A549 (cell line): ENCODE measurements around the gene PREX1. TPM values are rescaled to one million over a fixed set of nuclear protein-coding genes. Genes with fewer than 3 reads are reported as not detected.

Source experiments
- ATAC-seq, 2 experiments: fragments of 200-7000 bp in 1 of 2; fragments of >200 bp in 1 of 2; cut with Nextera tagmentation in 1 of 2; cut with Tn5 transposase in 1 of 2; 3 replicates each; pipeline versions ENCODE4 v1.8.0 to v1.9.1; 2018 to 2020; ENCODE audit warnings: mild to moderate bottlenecking in 1 of 2, moderate library complexity in 1 of 2
- CTCF ChIA-PET: fragments of 300-600 bp; sonication (Branson Sonifier 250); formaldehyde crosslinking; extraction: SDS; loops from one replicate; lab custom pipeline; 2021; ENCODE audit warnings: antibody characterized with exemption, inconsistent platforms; lab: Yijun Ruan, JAX
- POLR2A ChIA-PET: fragments of 350-600 bp; formaldehyde crosslinking; extraction: SDS; loops from one replicate; lab custom pipeline; 2021; ENCODE audit warnings: antibody characterized with exemption, inconsistent platforms; lab: Yijun Ruan, JAX
- DNase-seq, 2 experiments: peaks; one replicate each; pipeline versions ENCODE4 v3.0.0 to v3.0.0-alpha.2; 2011 to 2016; ENCODE audit warnings: low read depth in 1 of 2, low spot score in 1 of 2
- FAIRE-seq: peaks from 2 replicates; lab custom pipeline; 2011; peaks lifted over from hg19 to GRCh38; lab: Jason Lieb, UNC
- H3K27ac ChIP-seq, 2 experiments: fragments of >200 bp; sonication (Bioruptor Twin); formaldehyde crosslinking; 3 replicates each; pipeline ENCODE4 v1.5.1; 2016 to 2017
- H3K4me1 ChIP-seq: fragments of >200 bp; sonication (Bioruptor Twin); formaldehyde crosslinking; 3 replicates; pipeline ENCODE4 v1.6.1; 2016
- H3K4me2 ChIP-seq: fragments of >200 bp; sonication (Bioruptor Twin); formaldehyde crosslinking; 3 replicates; pipeline ENCODE4 v1.6.1; 2016
- H3K4me3 ChIP-seq: fragments of >200 bp; sonication (Bioruptor Twin); formaldehyde crosslinking; 3 replicates; pipeline ENCODE4 v1.5.1; 2016
- H3K9me3 ChIP-seq: fragments of >200 bp; sonication (Bioruptor Twin); formaldehyde crosslinking; 3 replicates; pipeline ENCODE4 v1.6.1; 2016
- CBX2 ChIP-seq: fragments of 200-600 bp; sonication (generic); IDR thresholded peaks from 2 replicates; pipeline ENCODE4 v1.6.1; 2016; ENCODE audit warnings: low read depth, mild to moderate bottlenecking, borderline replicate concordance
- CBX8 ChIP-seq: fragments of 200-600 bp; sonication (generic); IDR thresholded peaks from 2 replicates; pipeline ENCODE4 v1.6.1; 2016
- CEBPB ChIP-seq, 2 experiments: fragments of >200 bp in 1 of 2; sonication (Bioruptor Twin) in 1 of 2; formaldehyde crosslinking in 1 of 2; IDR thresholded peaks; 2 replicates each; pipeline ENCODE4 v1.6.1; 2012 to 2016
- CHD2 ChIP-seq: fragments of 150-350 bp; IDR thresholded peaks from 2 replicates; pipeline ENCODE4 v1.6.1; 2014; ENCODE audit warnings: low read length; ENCODE audit not compliant: partially characterized antibody
- EHF ChIP-seq: fragments of 250-450 bp; sonication (Bioruptor Pico); IDR thresholded peaks from 2 replicates; pipeline ENCODE4 v1.5.0; 2020; ENCODE audit warnings: mild to moderate bottlenecking
- EHMT2 ChIP-seq: fragments of 200-600 bp; sonication (generic); IDR thresholded peaks from 2 replicates; pipeline ENCODE4 v1.6.1; 2016; ENCODE audit warnings: antibody characterized with exemption, low read depth, mild to moderate bottlenecking, moderate library complexity
- HDAC2 ChIP-seq: fragments of 200-600 bp; sonication (generic); IDR thresholded peaks from 2 replicates; pipeline ENCODE4 v1.6.1; 2016
- HOXA7 ChIP-seq: fragments of 250-450 bp; sonication (Bioruptor Pico); IDR thresholded peaks from 2 replicates; pipeline ENCODE4 v1.5.0; 2020; ENCODE audit warnings: mild to moderate bottlenecking, moderate library complexity
- HOXB5 ChIP-seq: fragments of 250-450 bp; sonication (Bioruptor Pico); IDR thresholded peaks from 2 replicates; pipeline ENCODE4 v1.5.0; 2020; ENCODE audit warnings: mild to moderate bottlenecking, moderate library complexity
- JUN ChIP-seq, 2 experiments: fragments of >200 bp; sonication (Bioruptor Twin); formaldehyde crosslinking; IDR thresholded peaks; 2 replicates in 1 of 2; 3 replicates in 1 of 2; pipeline ENCODE4 v1.6.1; 2016 to 2017
- KDM1A ChIP-seq: fragments of 200-600 bp; sonication (generic); IDR thresholded peaks from 2 replicates; pipeline ENCODE4 v1.6.1; 2016; ENCODE audit warnings: low read depth, mild to moderate bottlenecking
- MYC ChIP-seq: IDR thresholded peaks from 2 replicates; pipeline ENCODE4 v1.6.1; 2012; ENCODE audit warnings: mild to moderate bottlenecking, inconsistent platforms, low read length, improper control_type of control experiment, borderline replicate concordance
- NFE2L2 ChIP-seq: fragments of 150-350 bp; conservative IDR thresholded peaks from 2 replicates; pipeline ENCODE4 v1.6.1; 2014; ENCODE audit warnings: low read length
- PHF8 ChIP-seq: fragments of 200-600 bp; sonication (generic); IDR thresholded peaks from 2 replicates; pipeline ENCODE4 v1.6.1; 2016; ENCODE audit warnings: low read depth, mild to moderate bottlenecking, antibody characterized with exemption, moderate library complexity, borderline replicate concordance
- RARB ChIP-seq: fragments of 250-450 bp; sonication (Bioruptor Pico); IDR thresholded peaks from 2 replicates; pipeline ENCODE4 v1.8.0; 2021; ENCODE audit warnings: mild to moderate bottlenecking, moderate library complexity
- TP53 ChIP-seq: fragments of 250-450 bp; sonication (Bioruptor Pico); IDR thresholded peaks from 2 replicates; pipeline ENCODE4 v1.5.0; 2021; ENCODE audit warnings: mild to moderate bottlenecking, moderate library complexity
- ZC3H11A ChIP-seq: fragments of 450-650 bp; IDR thresholded peaks from 2 replicates; pipeline ENCODE4 v1.6.1; 2014; ENCODE audit warnings: antibody characterized with exemption, mild to moderate bottlenecking
- ZNF302 ChIP-seq: fragments of 250-450 bp; sonication (Bioruptor Pico); IDR thresholded peaks from 2 replicates; pipeline ENCODE4 v1.9.0; 2021; ENCODE audit warnings: inconsistent platforms, mild to moderate bottlenecking, moderate library complexity
- WGBS: methylation state at CpG from one replicate; pipeline ENCODE4 v1.1.6; 2017; ENCODE audit errors: missing lambda C conversion rate; 5-methylcytosine and 5-hydroxymethylcytosine counted together
- polyA plus RNA-seq, 4 experiments: library from polyadenylated mRNA; depleted of rRNA in 3 of 4; stranded (reverse); fragments of >200 nt; fragmentation: RNase III in 1 of 4; extraction: RNeasy Plus Mini Kit Qiagen cat#74134 plus additional on column Dnase treatment in 1 of 4; gene quantifications; 2 replicates in 3 of 4; 3 replicates in 1 of 4; pipeline ENCODE4 v1.2.3, GENCODE V29; 2011 to 2017
- TF ChIP-seq, protein P1 (sequence below): fragments of 150-350 bp; IDR thresholded peaks from 2 replicates; pipeline ENCODE4 v1.6.1; 2014; ENCODE audit warnings: low read depth, mild to moderate bottlenecking, low read length
- TF ChIP-seq, protein P2 (sequence below): IDR thresholded peaks from 2 replicates; pipeline ENCODE4 v1.6.1; 2012; ENCODE audit warnings: low read depth, borderline replicate concordance
- TF ChIP-seq, protein P3 (sequence below): fragments of 450-650 bp; IDR thresholded peaks from 2 replicates; pipeline ENCODE4 v1.6.1; 2014; ENCODE audit warnings: antibody characterized with exemption
- TF ChIP-seq, protein P4 (sequence below): fragments of 250-450 bp; sonication (Bioruptor Pico); IDR thresholded peaks from 2 replicates; pipeline ENCODE4 v1.5.0; 2021; ENCODE audit warnings: mild to moderate bottlenecking, moderate library complexity, borderline replicate concordance
- TF ChIP-seq, protein P5 (sequence below): fragments of 200-600 bp; sonication (generic); IDR thresholded peaks from 2 replicates; pipeline ENCODE4 v1.6.1; 2016; ENCODE audit warnings: antibody characterized with exemption, mild to moderate bottlenecking, moderate library complexity

PREX1 gene
- polyA plus RNA-seq, 2 of the 4 experiments (the other 2 are of a cell fraction): 3.6 to 4.2 TPM

DNA sequence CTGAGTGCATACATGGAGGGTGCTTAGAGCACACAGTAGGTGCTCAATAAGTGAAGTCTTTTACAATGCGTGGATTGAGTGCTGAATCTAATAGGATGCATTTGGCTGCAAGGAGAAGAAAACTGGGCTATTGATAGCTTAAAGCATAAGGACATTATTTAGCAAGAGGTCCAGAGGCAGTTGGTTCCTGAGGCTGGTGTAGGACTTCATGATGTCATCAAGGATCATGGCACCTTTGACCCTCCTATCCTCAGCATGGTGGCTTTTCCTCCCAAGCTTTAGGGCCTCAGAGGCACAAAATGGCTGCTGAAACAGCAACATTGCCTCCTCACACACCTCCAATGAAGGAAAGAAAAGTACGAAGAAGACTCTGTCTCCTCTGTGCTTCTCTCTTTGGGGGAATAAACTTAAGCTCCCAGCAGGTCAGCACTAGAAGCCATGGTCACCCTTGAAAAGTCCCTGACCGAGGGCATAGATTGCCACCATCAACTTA is 3.1 kb upstream of the PREX1 start:
- H3K4me2 ChIP-seq: peak overlapping the region; percentile 57
- CTCF ChIA-PET: interaction anchor here (1.0 to 3.8 kb wide), 4 partner anchors 10 to 173 kb away, joined by 3 to 31 read pairs (median 6); no protein-coding TSS in a partner anchor

DNA sequence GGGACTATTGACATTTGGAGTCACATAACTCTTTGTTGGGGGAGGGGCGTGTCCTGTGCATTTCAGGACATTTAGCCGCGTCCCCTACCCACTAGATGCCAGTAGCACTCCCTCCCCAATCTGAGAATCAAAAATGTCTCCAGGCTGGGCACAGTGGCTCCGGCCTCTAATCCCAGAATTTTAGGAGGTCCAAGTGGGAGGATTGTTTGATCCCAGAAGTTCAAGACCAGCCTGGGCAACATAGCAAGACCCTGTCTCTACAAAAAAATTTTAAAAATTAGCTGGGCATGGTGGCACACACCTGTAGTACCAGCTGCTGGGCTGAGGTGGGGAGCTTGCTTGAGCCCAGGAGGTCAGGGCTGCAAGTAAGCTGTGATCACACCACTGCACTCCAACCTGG is 2.1 kb upstream of the PREX1 start:
- FAIRE-seq: no peak
- H3K4me1 ChIP-seq: peaks cover 47% of the 10 kb centered on the region
- H3K9me3 ChIP-seq: no peaks in the 10 kb centered on the region
- TF ChIP-seq HDAC2 (no peak), KDM1A (peak; percentile 38; the same call in 1 of the 2 replicates), EHMT2 (no peak)
- TF ChIP-seq, protein P1, sequence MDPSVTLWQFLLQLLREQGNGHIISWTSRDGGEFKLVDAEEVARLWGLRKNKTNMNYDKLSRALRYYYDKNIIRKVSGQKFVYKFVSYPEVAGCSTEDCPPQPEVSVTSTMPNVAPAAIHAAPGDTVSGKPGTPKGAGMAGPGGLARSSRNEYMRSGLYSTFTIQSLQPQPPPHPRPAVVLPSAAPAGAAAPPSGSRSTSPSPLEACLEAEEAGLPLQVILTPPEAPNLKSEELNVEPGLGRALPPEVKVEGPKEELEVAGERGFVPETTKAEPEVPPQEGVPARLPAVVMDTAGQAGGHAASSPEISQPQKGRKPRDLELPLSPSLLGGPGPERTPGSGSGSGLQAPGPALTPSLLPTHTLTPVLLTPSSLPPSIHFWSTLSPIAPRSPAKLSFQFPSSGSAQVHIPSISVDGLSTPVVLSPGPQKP: no peak
- ATAC-seq: no peak
- 93% methylated on average over 4 of the region's 4 CpGs for WGBS
- no peak overlapping the region for H3K4me2 ChIP-seq
- ChIA-PET CTCF (interaction anchor here (1.1 to 3.8 kb wide), 3 partner anchors 11 to 173 kb away, joined by 3 to 31 read pairs (median 8); no protein-coding TSS in a partner anchor), POLR2A (no interaction called here)
- 0 out of 6 replicates have a peak overlapping the region, but pooled peaks of 1 of the 2 experiments have one; percentile 4 for H3K27ac ChIP-seq
- DNase-seq: no peak
- no peak overlapping the region for H3K4me3 ChIP-seq

More for the DNA sequence above, 3.1 kb upstream of the PREX1 start:
- no peak for ATAC-seq
- Histone ChIP-seq H3K4me3 (no peak overlapping the region), H3K4me1 (peaks cover 47% of the 10 kb centered on the region), H3K27ac (peak overlapping the region; percentile 71 to 76), H3K9me3 (no peaks in the 10 kb centered on the region)
- 94% methylated on average over 3 of the region's 3 CpGs for WGBS
- POLR2A ChIA-PET: interaction anchor here (1.1 kb wide), 1 partner anchor 66 kb away, joined by 4 read pairs; no protein-coding TSS in a partner anchor
- no peak for DNase-seq
- no peak for FAIRE-seq
- TF ChIP-seq CBX2 (no peak), CEBPB (IDR thresholded peaks at IDR 0.05) (no peak), RARB (CRISPR knock-in tag) (no peak), MYC (no peak), CBX8 (no peak), HOXB5 (CRISPR knock-in tag) (no peak), EHF (CRISPR knock-in tag) (no peak), HOXA7 (CRISPR knock-in tag) (no peak), ZNF302 (CRISPR knock-in tag) (no peak), PHF8 (no peak), TP53 (CRISPR knock-in tag) (no peak), ZC3H11A (no peak), CHD2 (no peak), JUN (IDR thresholded peaks at IDR 0.05) (no peak), NFE2L2 (no peak)
- TF ChIP-seq, protein P2, sequence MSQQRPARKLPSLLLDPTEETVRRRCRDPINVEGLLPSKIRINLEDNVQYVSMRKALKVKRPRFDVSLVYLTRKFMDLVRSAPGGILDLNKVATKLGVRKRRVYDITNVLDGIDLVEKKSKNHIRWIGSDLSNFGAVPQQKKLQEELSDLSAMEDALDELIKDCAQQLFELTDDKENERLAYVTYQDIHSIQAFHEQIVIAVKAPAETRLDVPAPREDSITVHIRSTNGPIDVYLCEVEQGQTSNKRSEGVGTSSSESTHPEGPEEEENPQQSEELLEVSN: no peak
- TF ChIP-seq, protein P3, sequence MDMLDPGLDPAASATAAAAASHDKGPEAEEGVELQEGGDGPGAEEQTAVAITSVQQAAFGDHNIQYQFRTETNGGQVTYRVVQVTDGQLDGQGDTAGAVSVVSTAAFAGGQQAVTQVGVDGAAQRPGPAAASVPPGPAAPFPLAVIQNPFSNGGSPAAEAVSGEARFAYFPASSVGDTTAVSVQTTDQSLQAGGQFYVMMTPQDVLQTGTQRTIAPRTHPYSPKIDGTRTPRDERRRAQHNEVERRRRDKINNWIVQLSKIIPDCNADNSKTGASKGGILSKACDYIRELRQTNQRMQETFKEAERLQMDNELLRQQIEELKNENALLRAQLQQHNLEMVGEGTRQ: no peak
- TF ChIP-seq, protein P4, sequence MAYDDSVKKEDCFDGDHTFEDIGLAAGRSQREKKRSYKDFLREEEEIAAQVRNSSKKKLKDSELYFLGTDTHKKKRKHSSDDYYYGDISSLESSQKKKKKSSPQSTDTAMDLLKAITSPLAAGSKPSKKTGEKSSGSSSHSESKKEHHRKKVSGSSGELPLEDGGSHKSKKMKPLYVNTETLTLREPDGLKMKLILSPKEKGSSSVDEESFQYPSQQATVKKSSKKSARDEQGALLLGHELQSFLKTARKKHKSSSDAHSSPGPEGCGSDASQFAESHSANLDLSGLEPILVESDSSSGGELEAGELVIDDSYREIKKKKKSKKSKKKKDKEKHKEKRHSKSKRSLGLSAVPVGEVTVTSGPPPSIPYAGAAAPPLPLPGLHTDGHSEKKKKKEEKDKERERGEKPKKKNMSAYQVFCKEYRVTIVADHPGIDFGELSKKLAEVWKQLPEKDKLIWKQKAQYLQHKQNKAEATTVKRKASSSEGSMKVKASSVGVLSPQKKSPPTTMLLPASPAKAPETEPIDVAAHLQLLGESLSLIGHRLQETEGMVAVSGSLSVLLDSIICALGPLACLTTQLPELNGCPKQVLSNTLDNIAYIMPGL: no peak
- TF ChIP-seq, protein P5, sequence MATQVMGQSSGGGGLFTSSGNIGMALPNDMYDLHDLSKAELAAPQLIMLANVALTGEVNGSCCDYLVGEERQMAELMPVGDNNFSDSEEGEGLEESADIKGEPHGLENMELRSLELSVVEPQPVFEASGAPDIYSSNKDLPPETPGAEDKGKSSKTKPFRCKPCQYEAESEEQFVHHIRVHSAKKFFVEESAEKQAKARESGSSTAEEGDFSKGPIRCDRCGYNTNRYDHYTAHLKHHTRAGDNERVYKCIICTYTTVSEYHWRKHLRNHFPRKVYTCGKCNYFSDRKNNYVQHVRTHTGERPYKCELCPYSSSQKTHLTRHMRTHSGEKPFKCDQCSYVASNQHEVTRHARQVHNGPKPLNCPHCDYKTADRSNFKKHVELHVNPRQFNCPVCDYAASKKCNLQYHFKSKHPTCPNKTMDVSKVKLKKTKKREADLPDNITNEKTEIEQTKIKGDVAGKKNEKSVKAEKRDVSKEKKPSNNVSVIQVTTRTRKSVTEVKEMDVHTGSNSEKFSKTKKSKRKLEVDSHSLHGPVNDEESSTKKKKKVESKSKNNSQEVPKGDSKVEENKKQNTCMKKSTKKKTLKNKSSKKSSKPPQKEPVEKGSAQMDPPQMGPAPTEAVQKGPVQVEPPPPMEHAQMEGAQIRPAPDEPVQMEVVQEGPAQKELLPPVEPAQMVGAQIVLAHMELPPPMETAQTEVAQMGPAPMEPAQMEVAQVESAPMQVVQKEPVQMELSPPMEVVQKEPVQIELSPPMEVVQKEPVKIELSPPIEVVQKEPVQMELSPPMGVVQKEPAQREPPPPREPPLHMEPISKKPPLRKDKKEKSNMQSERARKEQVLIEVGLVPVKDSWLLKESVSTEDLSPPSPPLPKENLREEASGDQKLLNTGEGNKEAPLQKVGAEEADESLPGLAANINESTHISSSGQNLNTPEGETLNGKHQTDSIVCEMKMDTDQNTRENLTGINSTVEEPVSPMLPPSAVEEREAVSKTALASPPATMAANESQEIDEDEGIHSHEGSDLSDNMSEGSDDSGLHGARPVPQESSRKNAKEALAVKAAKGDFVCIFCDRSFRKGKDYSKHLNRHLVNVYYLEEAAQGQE: no peak
